GM12892 (cell line): ENCODE results near the gene BRD9.

Experiments
- POLR2A ChIP-seq: IDR thresholded peaks from 2 replicates; pipeline ENCODE4 v1.6.1; 2011; ENCODE audit warnings: low read depth, low read length, control low read depth
- TAF1 ChIP-seq: IDR thresholded peaks from 2 replicates; pipeline ENCODE4 v1.6.1; 2011; ENCODE audit warnings: low read depth, mild to moderate bottlenecking, control low read depth, low read length, borderline replicate concordance

- TF ChIP-seq POLR2A (no peak), TAF1 (no peak)
These were observed 14.8 kb upstream of the BRD9 start for GRCh38 chr5:907366-907910.
